SK-N-SH (cell line): Measurements from ENCODE around the gene ME3.

ENCODE experiments used
- CTCF ChIP-seq: fragments of 200-600 bp; sonication (generic); IDR thresholded peaks from 2 replicates; pipeline ENCODE4 v1.6.1; 2017; ENCODE audit warnings: antibody characterized with exemption, mild to moderate bottlenecking, moderate library complexity
- EP300 ChIP-seq, 2 experiments: IDR thresholded peaks; 2 replicates each; pipeline versions ENCODE4 v1.4.0 to v1.6.1; 2012; ENCODE audit warnings: borderline replicate concordance in 1 of 2, low read depth in 1 of 2, low read length in 1 of 2
- GATA2 ChIP-seq: sonication (generic); formaldehyde crosslinking; IDR thresholded peaks from 2 replicates; pipeline ENCODE4 v1.5.0; 2020; ENCODE audit warnings: mild to moderate bottlenecking, missing genetic modification reagents
- JUND ChIP-seq: IDR thresholded peaks from 2 replicates; pipeline ENCODE4 v1.4.0; 2012
- MAX ChIP-seq: IDR thresholded peaks from 2 replicates; pipeline ENCODE4 v1.4.0; 2012; ENCODE audit warnings: low read depth
- POLR2AphosphoS5 ChIP-seq: IDR thresholded peaks from 2 replicates; pipeline ENCODE4 v1.6.1; 2012; ENCODE audit warnings: low read depth, low read length
- REST ChIP-seq: IDR thresholded peaks from 2 replicates; pipeline ENCODE4 v1.6.1; 2012; ENCODE audit warnings: mild to moderate bottlenecking, low read depth, low read length, moderate library complexity
- TAF1 ChIP-seq: IDR thresholded peaks from 2 replicates; pipeline ENCODE4 v1.6.1; 2012; ENCODE audit warnings: low read depth, mild to moderate bottlenecking, low read length, moderate library complexity, borderline replicate concordance
- TCF12 ChIP-seq: IDR thresholded peaks from 2 replicates; pipeline ENCODE4 v1.4.0; 2012

- TF ChIP-seq CTCF (no peak), REST (no peak), EP300 (IDR thresholded peaks at IDR 0.05; ENCODE audit: borderline replicate concordance in 1 of 2, low read depth in 1 of 2, low read length in 1 of 2) (no peak), MAX (no peak), GATA2 (CRISPR knock-in tag) (no peak), TCF12 (no peak), JUND (no peak), TAF1 (no peak), POLR2AphosphoS5 (no peak)
Measured at GRCh38 chr11:86625544-86625943, 46.9 kb downstream of the ME3 start.
